ENCODE measurements around the gene FFAR2.
"Not testable (repeated sequence)": the region's sequence is repeated elsewhere in the genome, so short reads cannot be mapped to it uniquely, and the experiment has no call there.

FFAR2 gene

GRCh38 chr19:35447606-35448469 is at the start of gene FFAR2:
Gene FFAR2, plus strand, starts transcription at chr19:35448257. Its CDS starts 1,458 bp downstream, at chr19:35449715.
- DNase-seq (ENCODE audit: low spot score): no peak

GRCh38 chr19:35398570-35398969 is 49.5 kb upstream of the FFAR2 start:
- DNase-seq (ENCODE audit: low spot score): no peak

GRCh38 chr19:35399231-35399630 is 48.8 kb upstream of the FFAR2 start:
- no peak for DNase-seq (ENCODE audit: low spot score)

GRCh38 chr19:35399948-35400772 is 47.9 kb upstream of the FFAR2 start:
- DNase-seq (ENCODE audit: low spot score): no peak

GRCh38 chr19:35400773-35401100 is 47.3 kb upstream of the FFAR2 start:
- no peak for DNase-seq (ENCODE audit: low spot score)

- not testable (repeated sequence) for DNase-seq (ENCODE audit: low spot score)
These were observed 46.6 kb upstream of the FFAR2 start for GRCh38 chr19:35401416-35401815.

- no peak for DNase-seq (ENCODE audit: low spot score)
These were observed 44.8 kb upstream of the FFAR2 start for GRCh38 chr19:35403116-35403760.

GRCh38 chr19:35404879-35405622 is 43.0 kb upstream of the FFAR2 start:
- DNase-seq (ENCODE audit: low spot score): no peak

- no peak for DNase-seq (ENCODE audit: low spot score)
These were observed 40.4 kb upstream of the FFAR2 start for GRCh38 chr19:35407619-35408018.

GRCh38 chr19:35408284-35409171 is 39.5 kb upstream of the FFAR2 start:
- no peak for DNase-seq (ENCODE audit: low spot score)

GRCh38 chr19:35409191-35409590 is 38.9 kb upstream of the FFAR2 start:
- no peak for DNase-seq (ENCODE audit: low spot score)

- DNase-seq (ENCODE audit: low spot score): no peak
These were observed 37.6 kb upstream of the FFAR2 start for GRCh38 chr19:35410487-35410886.

- DNase-seq (ENCODE audit: low spot score): no peak
These were observed 33.6 kb upstream of the FFAR2 start for GRCh38 chr19:35414442-35414841.

GRCh38 chr19:35416331-35416730 is 31.7 kb upstream of the FFAR2 start:
- no peak for DNase-seq (ENCODE audit: low spot score)

- no peak for DNase-seq (ENCODE audit: low spot score)
These were observed 30.8 kb upstream of the FFAR2 start for GRCh38 chr19:35417278-35417677.

GRCh38 chr19:35417713-35418534 is 30.1 kb upstream of the FFAR2 start:
- no peak for DNase-seq (ENCODE audit: low spot score)

- DNase-seq (ENCODE audit: low spot score): no peak
These were observed 29.0 kb upstream of the FFAR2 start for GRCh38 chr19:35419046-35419445.

- no peak for DNase-seq (ENCODE audit: low spot score)
These were observed 28.3 kb upstream of the FFAR2 start for GRCh38 chr19:35419805-35420204.

- no peak for DNase-seq (ENCODE audit: low spot score)
These were observed 26.7 kb upstream of the FFAR2 start for GRCh38 chr19:35421362-35421761.

- DNase-seq (ENCODE audit: low spot score): not testable (repeated sequence)
These were observed 24.7 kb upstream of the FFAR2 start for GRCh38 chr19:35423406-35423805.

Data from globus pallidus (tissue), 1 donor.